ENCODE data around the gene EML2.

GRCh38 chr19:45636902-45637301 lies 2.3 kb downstream of the EML2 start:
- TF ChIP-seq E4F1 (IDR thresholded peaks at IDR 0.05; ENCODE audit: borderline replicate concordance, partially characterized antibody) (no peak), POLR2AphosphoS5 (IDR thresholded peaks at IDR 0.05; ENCODE audit: low read length) (no peak), CTCF (IDR thresholded peaks at IDR 0.05 in 2 of 3, conservative IDR thresholded peaks at IDR 0.05 in 1 of 3; ENCODE audit: control insufficient read depth in 2 of 3, extremely low read depth in 1 of 3, insufficient read depth in 1 of 3, low read depth in 3 of 3, low read length in 3 of 3) (no peak)

All from GM12878 (cell line).